SHP77 treated with DMSO at 0.1 percent for 48 hours (cell line): ENCODE measurements around the gene NSMCE1.

Experiments
- DNase-seq: peaks from one replicate; lab custom pipeline; 2025; lab: John Stamatoyannopoulos, UW

Gene NSMCE1

GRCh38 chr16:27268376-27269299 is at the start of gene NSMCE1:
Gene NSMCE1 (minus strand): TSS chr16:27268772. CDS start chr16:27257570, 11,202 bp downstream.
- peak; percentile 97 for DNase-seq

GRCh38 chr16:27317738-27318391 is 49.3 kb upstream of the NSMCE1 start:
- DNase-seq: no peak

GRCh38 chr16:27317320-27317719 is 48.7 kb upstream of the NSMCE1 start:
- DNase-seq: no peak

GRCh38 chr16:27316038-27316680 is 47.6 kb upstream of the NSMCE1 start:
- no peak for DNase-seq

- DNase-seq: no peak
Observed at GRCh38 chr16:27315333-27316037, 46.9 kb upstream of the NSMCE1 start.

GRCh38 chr16:27314986-27315332 is 46.4 kb upstream of the NSMCE1 start:
- no peak for DNase-seq

- no peak for DNase-seq
Observed at GRCh38 chr16:27314161-27314723, 45.7 kb upstream of the NSMCE1 start.

- no peak for DNase-seq
Observed at GRCh38 chr16:27313422-27314160, 45.0 kb upstream of the NSMCE1 start, which contains the start of gene IL4R. Gene IL4R (plus strand): TSS chr16:27313974. CDS start chr16:27340204, 26,230 bp downstream.

- no peak for DNase-seq
Observed at GRCh38 chr16:27312580-27313421, 44.2 kb upstream of the NSMCE1 start.

GRCh38 chr16:27311897-27312303 is 43.3 kb upstream of the NSMCE1 start:
- DNase-seq: no peak

- no peak for DNase-seq
Observed at GRCh38 chr16:27311448-27311830, 42.9 kb upstream of the NSMCE1 start.

- DNase-seq: no peak
Observed at GRCh38 chr16:27310576-27311447, 42.2 kb upstream of the NSMCE1 start.

GRCh38 chr16:27308792-27309191 is 40.2 kb upstream of the NSMCE1 start:
- DNase-seq: no peak

GRCh38 chr16:27305839-27306442 is 37.4 kb upstream of the NSMCE1 start:
- no peak for DNase-seq

- no peak for DNase-seq
Observed at GRCh38 chr16:27304881-27305745, 36.5 kb upstream of the NSMCE1 start.

- no peak for DNase-seq
Observed at GRCh38 chr16:27304102-27304501, 35.5 kb upstream of the NSMCE1 start.

GRCh38 chr16:27303256-27304100 is 34.9 kb upstream of the NSMCE1 start:
- DNase-seq: no peak
